Neural progenitor cell (in vitro differentiated cells): ENCODE results near the gene ARSB.

Experiments used
- CTCF ChIP-seq: fragments of 200-600 bp; sonication (generic); IDR thresholded peaks from 2 replicates; pipeline ENCODE4 v1.5.1; 2017; ENCODE audit warnings: antibody characterized with exemption, mild to moderate bottlenecking
- EZH2 ChIP-seq: fragments of 200-600 bp; sonication (generic); IDR thresholded peaks from 2 replicates; pipeline ENCODE4 v1.6.1; 2017; ENCODE audit warnings: antibody characterized with exemption, mild to moderate bottlenecking, moderate library complexity

- TF ChIP-seq EZH2 (no peak), CTCF (no peak)
These were observed 224.7 kb downstream of the ARSB start for GRCh38 chr5:78760366-78760765.
